Stimulated activated effector memory CD8-positive, alpha-beta T cell treated with anti-CD3 and anti-CD28 coated beads, Interleukin-12 subunit alpha, Interleukin-12 subunit beta, amount 100 ng/mL, for 72 hours (primary cell): Measurements from ENCODE around the gene ZC3H12D.
A peak's percentile ranks its signal among the peaks of the same experiment; 100 is the strongest.

Experiments used
- ATAC-seq: fragments of 150-1000 bp; cut with Tn5 transposase; 2 replicates; pipeline ENCODE4 v1.10.0; 2021
- DNase-seq, 2 donors: peaks; one replicate each; pipeline ENCODE4 v3.0.0; 2021 to 2022; ENCODE audit warnings: low spot score in 2 of 2
- H3K27ac Mint-ChIP-seq: one replicate; pipeline ENCODE4 v1.8.0; 2022; ENCODE audit warnings: mild to moderate bottlenecking, mixed read lengths
- H3K36me3 Mint-ChIP-seq: one replicate; pipeline ENCODE4 v1.8.0; 2022; ENCODE audit warnings: mild to moderate bottlenecking, mixed read lengths
- H3K4me1 Mint-ChIP-seq: one replicate; pipeline ENCODE4 v1.8.0; 2022; ENCODE audit warnings: mixed read lengths
- H3K4me3 Mint-ChIP-seq: one replicate; pipeline ENCODE4 v1.8.0; 2022; ENCODE audit warnings: mild to moderate bottlenecking, mixed read lengths
- H3K9me3 Mint-ChIP-seq: one replicate; pipeline ENCODE4 v1.8.0; 2022; ENCODE audit warnings: mixed read lengths

ZC3H12D gene

GRCh38 chr6:149400050-149400449, 84.8 kb downstream of the ZC3H12D start, which contains the start of gene SUMO4:
Gene SUMO4, plus strand, starts transcription at chr6:149400262. Its CDS starts 130 bp downstream, at chr6:149400392.
- H3K9me3 Mint-ChIP-seq, result no peaks in the 10 kb centered on the region
- H3K4me1 Mint-ChIP-seq, result peaks cover 37% of the 10 kb centered on the region
- H3K27ac Mint-ChIP-seq, result peak within 1 kb of the TSS; percentile 89
- DNase-seq (no peak), ATAC-seq (no peak)
- no peak within 1 kb of the TSS for H3K4me3 Mint-ChIP-seq
- H3K36me3 Mint-ChIP-seq, result peaks cover 100% of the 10 kb centered on the region

- peaks cover 100% of the 10 kb centered on the region for H3K36me3 Mint-ChIP-seq
- H3K4me3 Mint-ChIP-seq, result no peak overlapping the region
- no peak for DNase-seq
- ATAC-seq, result no peak
- H3K4me1 Mint-ChIP-seq, result peaks cover 47% of the 10 kb centered on the region
- H3K27ac Mint-ChIP-seq, result no peak overlapping the region
- no peaks in the 10 kb centered on the region for H3K9me3 Mint-ChIP-seq
These were observed 87.4 kb downstream of the ZC3H12D start for GRCh38 chr6:149397384-149397783.
